Measurements from ENCODE around the gene EFHC1. TPM values are rescaled to one million over a fixed set of nuclear protein-coding genes. Genes with fewer than 3 reads are reported as not detected.
A peak's percentile ranks its signal among the peaks of the same experiment; 100 is the strongest.

Gene EFHC1
- total RNA-seq, 1 experiment from 2014 or later: 15.5 TPM

DNA sequence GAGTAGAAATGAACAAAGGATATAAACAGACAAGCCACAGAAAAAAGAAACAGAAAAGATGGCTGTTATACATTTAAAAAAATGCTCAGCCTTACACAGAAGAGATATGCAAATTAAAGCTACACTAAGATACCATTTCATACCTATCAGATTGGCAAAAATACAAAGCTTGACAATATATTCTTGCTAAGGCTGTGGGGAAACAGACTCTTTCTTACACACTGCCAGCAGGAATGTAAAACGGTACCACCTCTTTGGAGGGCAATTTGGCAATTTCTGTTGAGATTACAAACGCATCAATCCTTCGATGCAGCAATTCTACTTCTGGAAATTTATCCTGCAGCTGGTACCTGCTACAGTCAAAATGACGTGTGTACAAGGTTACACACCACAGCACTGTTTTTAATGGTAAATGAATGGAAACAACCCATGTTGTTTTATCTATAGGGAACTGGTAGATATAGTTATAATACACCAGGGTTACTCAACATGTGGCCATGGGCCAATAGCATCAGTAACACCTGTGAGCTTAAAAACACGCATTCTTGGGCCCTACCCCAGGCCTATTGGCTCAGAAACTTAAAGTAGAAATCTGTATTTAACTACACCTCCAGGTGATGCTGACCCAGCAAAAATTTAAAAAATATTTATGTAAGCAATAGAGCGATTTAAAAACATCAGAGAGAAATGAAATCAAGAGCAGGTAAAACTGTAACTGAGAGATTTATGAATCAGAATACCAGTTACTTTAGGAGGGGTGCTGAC is 103.4 kb downstream of the EFHC1 start (continued):
- TF ChIP-seq E2F1 (CRISPR knock-in tag; IDR thresholded peaks at IDR 0.05): no peak
- no peak for TF ChIP-seq TEAD1 (CRISPR knock-in tag; IDR thresholded peaks at IDR 0.05)
- TF ChIP-seq NFE2L1 (CRISPR knock-in tag; IDR thresholded peaks at IDR 0.05): no peak
- TF ChIP-seq, protein P1, sequence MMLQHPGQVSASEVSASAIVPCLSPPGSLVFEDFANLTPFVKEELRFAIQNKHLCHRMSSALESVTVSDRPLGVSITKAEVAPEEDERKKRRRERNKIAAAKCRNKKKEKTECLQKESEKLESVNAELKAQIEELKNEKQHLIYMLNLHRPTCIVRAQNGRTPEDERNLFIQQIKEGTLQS (CRISPR knock-in tag; conservative IDR thresholded peaks at IDR 0.05): no peak
- no peak for TF ChIP-seq ZNF219 (CRISPR knock-in tag; IDR thresholded peaks at IDR 0.05; ENCODE audit: borderline replicate concordance)
- TF ChIP-seq, protein P2, sequence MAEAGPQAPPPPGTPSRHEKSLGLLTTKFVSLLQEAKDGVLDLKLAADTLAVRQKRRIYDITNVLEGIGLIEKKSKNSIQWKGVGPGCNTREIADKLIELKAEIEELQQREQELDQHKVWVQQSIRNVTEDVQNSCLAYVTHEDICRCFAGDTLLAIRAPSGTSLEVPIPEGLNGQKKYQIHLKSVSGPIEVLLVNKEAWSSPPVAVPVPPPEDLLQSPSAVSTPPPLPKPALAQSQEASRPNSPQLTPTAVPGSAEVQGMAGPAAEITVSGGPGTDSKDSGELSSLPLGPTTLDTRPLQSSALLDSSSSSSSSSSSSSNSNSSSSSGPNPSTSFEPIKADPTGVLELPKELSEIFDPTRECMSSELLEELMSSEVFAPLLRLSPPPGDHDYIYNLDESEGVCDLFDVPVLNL (CRISPR knock-in tag; IDR thresholded peaks at IDR 0.05; ENCODE audit: borderline replicate concordance, low read depth): no peak
- no peak for TF ChIP-seq TCF7 (CRISPR knock-in tag; IDR thresholded peaks at IDR 0.05; ENCODE audit: low read depth)
- TF ChIP-seq, protein P3, sequence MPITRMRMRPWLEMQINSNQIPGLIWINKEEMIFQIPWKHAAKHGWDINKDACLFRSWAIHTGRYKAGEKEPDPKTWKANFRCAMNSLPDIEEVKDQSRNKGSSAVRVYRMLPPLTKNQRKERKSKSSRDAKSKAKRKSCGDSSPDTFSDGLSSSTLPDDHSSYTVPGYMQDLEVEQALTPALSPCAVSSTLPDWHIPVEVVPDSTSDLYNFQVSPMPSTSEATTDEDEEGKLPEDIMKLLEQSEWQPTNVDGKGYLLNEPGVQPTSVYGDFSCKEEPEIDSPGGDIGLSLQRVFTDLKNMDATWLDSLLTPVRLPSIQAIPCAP (CRISPR knock-in tag; IDR thresholded peaks at IDR 0.05): no peak
- no peak for TF ChIP-seq FOXK1 (CRISPR knock-in tag; IDR thresholded peaks at IDR 0.05)
- no peak for TF ChIP-seq MAX (CRISPR knock-in tag; IDR thresholded peaks at IDR 0.05)
- TF ChIP-seq RELA (CRISPR knock-in tag; IDR thresholded peaks at IDR 0.05; ENCODE audit: borderline replicate concordance): no peak
- TF ChIP-seq ZNF121 (CRISPR knock-in tag; IDR thresholded peaks at IDR 0.05): no peak
- TF ChIP-seq, protein P4, sequence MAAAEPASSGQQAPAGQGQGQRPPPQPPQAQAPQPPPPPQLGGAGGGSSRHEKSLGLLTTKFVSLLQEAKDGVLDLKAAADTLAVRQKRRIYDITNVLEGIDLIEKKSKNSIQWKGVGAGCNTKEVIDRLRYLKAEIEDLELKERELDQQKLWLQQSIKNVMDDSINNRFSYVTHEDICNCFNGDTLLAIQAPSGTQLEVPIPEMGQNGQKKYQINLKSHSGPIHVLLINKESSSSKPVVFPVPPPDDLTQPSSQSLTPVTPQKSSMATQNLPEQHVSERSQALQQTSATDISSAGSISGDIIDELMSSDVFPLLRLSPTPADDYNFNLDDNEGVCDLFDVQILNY (CRISPR knock-in tag; IDR thresholded peaks at IDR 0.05): no peak
- no peak for TF ChIP-seq FOXP1 (CRISPR knock-in tag; IDR thresholded peaks at IDR 0.05; ENCODE audit: borderline replicate concordance)

GRCh38 chr6:52524918-52525317 is 104.8 kb downstream of the EFHC1 start:
- ChIA-PET CTCF (interaction anchor here (1.2 to 3.7 kb wide), 4 partner anchors 11 to 127 kb away, joined by 3 to 9 read pairs (median 7); partner anchors contain the start of gene TRAM2), POLR2A (interaction anchor here (0.5 kb wide), 1 partner anchor 33 kb away, joined by 3 read pairs; no protein-coding TSS in a partner anchor)
- ATAC-seq (no peak), DNase-seq (ENCODE audit: low spot score) (no peak)
- no peaks in the 10 kb centered on the region for H3K9me3 Mint-ChIP-seq
- H3K27ac Mint-ChIP-seq: peak overlapping the region; percentile 57
- no peak overlapping the region for H3K4me3 Mint-ChIP-seq
- no peaks in the 10 kb centered on the region for H3K27me3 Mint-ChIP-seq (ENCODE audit: low read depth)
- no peaks in the 10 kb centered on the region for H3K36me3 Mint-ChIP-seq
- H3K4me1 Mint-ChIP-seq: peaks cover 26% of the 10 kb centered on the region
- TF ChIP-seq ZNF416 (CRISPR knock-in tag; IDR thresholded peaks at IDR 0.05): no peak
- no peak for TF ChIP-seq ZNF219 (CRISPR knock-in tag; IDR thresholded peaks at IDR 0.05; ENCODE audit: borderline replicate concordance)
- TF ChIP-seq TCF7 (CRISPR knock-in tag; IDR thresholded peaks at IDR 0.05; ENCODE audit: low read depth): no peak
- no peak for TF ChIP-seq CBFB (CRISPR knock-in tag; IDR thresholded peaks at IDR 0.05; ENCODE audit: low read depth)
- TF ChIP-seq, protein P3 (CRISPR knock-in tag; IDR thresholded peaks at IDR 0.05): no peak
- TF ChIP-seq ZNF281 (CRISPR knock-in tag; IDR thresholded peaks at IDR 0.05): no peak
- no peak for TF ChIP-seq JUN (CRISPR knock-in tag; IDR thresholded peaks at IDR 0.05)
- no peak for TF ChIP-seq SP1 (CRISPR knock-in tag; conservative IDR thresholded peaks at IDR 0.05)
- no peak for TF ChIP-seq ZNF423 (CRISPR knock-in tag; IDR thresholded peaks at IDR 0.05)
- TF ChIP-seq NR1H2 (CRISPR knock-in tag; IDR thresholded peaks at IDR 0.05): no peak
- TF ChIP-seq, protein P5, sequence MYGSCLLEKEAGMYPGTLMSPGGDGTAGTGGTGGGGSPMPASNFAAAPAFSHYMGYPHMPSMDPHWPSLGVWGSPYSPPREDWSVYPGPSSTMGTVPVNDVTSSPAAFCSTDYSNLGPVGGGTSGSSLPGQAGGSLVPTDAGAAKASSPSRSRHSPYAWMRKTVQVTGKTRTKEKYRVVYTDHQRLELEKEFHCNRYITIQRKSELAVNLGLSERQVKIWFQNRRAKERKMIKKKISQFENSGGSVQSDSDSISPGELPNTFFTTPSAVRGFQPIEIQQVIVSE (CRISPR knock-in tag; IDR thresholded peaks at IDR 0.05; ENCODE audit: borderline replicate concordance): no peak
- TF ChIP-seq, protein P6, sequence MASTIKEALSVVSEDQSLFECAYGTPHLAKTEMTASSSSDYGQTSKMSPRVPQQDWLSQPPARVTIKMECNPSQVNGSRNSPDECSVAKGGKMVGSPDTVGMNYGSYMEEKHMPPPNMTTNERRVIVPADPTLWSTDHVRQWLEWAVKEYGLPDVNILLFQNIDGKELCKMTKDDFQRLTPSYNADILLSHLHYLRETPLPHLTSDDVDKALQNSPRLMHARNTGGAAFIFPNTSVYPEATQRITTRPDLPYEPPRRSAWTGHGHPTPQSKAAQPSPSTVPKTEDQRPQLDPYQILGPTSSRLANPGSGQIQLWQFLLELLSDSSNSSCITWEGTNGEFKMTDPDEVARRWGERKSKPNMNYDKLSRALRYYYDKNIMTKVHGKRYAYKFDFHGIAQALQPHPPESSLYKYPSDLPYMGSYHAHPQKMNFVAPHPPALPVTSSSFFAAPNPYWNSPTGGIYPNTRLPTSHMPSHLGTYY (CRISPR knock-in tag; IDR thresholded peaks at IDR 0.05): no peak
- no peak for TF ChIP-seq ZNF263 (CRISPR knock-in tag; IDR thresholded peaks at IDR 0.05; ENCODE audit: low read depth)
- no peak for TF ChIP-seq TEAD1 (CRISPR knock-in tag; IDR thresholded peaks at IDR 0.05)

All from WTC11 (cell line).